Liver (tissue), 9 donors: ENCODE results near the gene OTOF. TPM values are rescaled to one million over a fixed set of nuclear protein-coding genes. Genes with fewer than 3 reads are reported as not detected.

Experiments used
- DNase-seq: peaks from one replicate; pipeline ENCODE4 v3.0.0-alpha.2; 2017; ENCODE audit warnings: low spot score
- H3K27ac ChIP-seq, 2 donors: one replicate each; pipeline ENCODE4 v1.7.0; 2013; ENCODE audit warnings: inconsistent platforms in 2 of 2, low read length in 2 of 2, control low read depth in 1 of 2, low read depth in 1 of 2, mild to moderate bottlenecking in 1 of 2
- H3K27me3 ChIP-seq, 4 donors: one replicate each; pipeline versions ENCODE4 v1.6.1 to v1.7.0; 2013; ENCODE audit warnings: low read length in 3 of 4, inconsistent platforms in 1 of 4, mild to moderate bottlenecking in 1 of 4, moderate library complexity in 1 of 4; ENCODE audit not compliant: control insufficient read depth in 4 of 4, insufficient read depth in 4 of 4
- H3K36me3 ChIP-seq, 4 donors: one replicate each; pipeline versions ENCODE4 v1.6.1 to v1.7.0; 2013; ENCODE audit warnings: low read length in 3 of 4, mild to moderate bottlenecking in 3 of 4, low read depth in 1 of 4, moderate library complexity in 1 of 4; ENCODE audit not compliant: control insufficient read depth in 4 of 4, insufficient read depth in 3 of 4
- H3K4me1 ChIP-seq, 4 donors: one replicate each; pipeline versions ENCODE4 v1.6.1 to v1.7.0; 2013; ENCODE audit warnings: low read length in 3 of 4, mild to moderate bottlenecking in 3 of 4, moderate library complexity in 1 of 4; ENCODE audit not compliant: control insufficient read depth in 4 of 4, insufficient read depth in 4 of 4
- H3K4me3 ChIP-seq, 3 donors: one replicate each; pipeline versions ENCODE4 v1.6.1 to v1.7.0; 2013; ENCODE audit warnings: low read length in 3 of 3, control low read depth in 1 of 3, low read depth in 1 of 3, mild to moderate bottlenecking in 1 of 3
- H3K9ac ChIP-seq, 2 donors: one replicate each; pipeline ENCODE4 v1.7.0; 2013; ENCODE audit warnings: low read length in 2 of 2, mild to moderate bottlenecking in 2 of 2, moderate library complexity in 2 of 2, control low read depth in 1 of 2, low read depth in 1 of 2
- H3K9me3 ChIP-seq, 4 donors: one replicate each; pipeline versions ENCODE4 v1.6.1 to v1.7.0; 2013; ENCODE audit warnings: low read length in 3 of 4; ENCODE audit not compliant: control insufficient read depth in 4 of 4
- ATF3 ChIP-seq: IDR thresholded peaks from 2 replicates; pipeline ENCODE4 v1.6.1; 2016; ENCODE audit warnings: antibody characterized with exemption
- CTCF ChIP-seq: fragments of 150-350 bp; IDR thresholded peaks from 2 replicates; pipeline ENCODE4 v1.5.1; 2017; ENCODE audit warnings: improper control_type of control experiment, low read depth, low read length; ENCODE audit not compliant: missing input control
- EGR1 ChIP-seq, 2 donors: IDR thresholded peaks; 2 replicates each; pipeline ENCODE4 v1.6.1; 2016 to 2018; ENCODE audit warnings: antibody characterized with exemption in 2 of 2, low read depth in 2 of 2
- FOXA1 ChIP-seq: IDR thresholded peaks from 2 replicates; pipeline ENCODE4 v1.6.1; 2016; ENCODE audit warnings: antibody characterized with exemption
- FOXA2 ChIP-seq: IDR thresholded peaks from 2 replicates; pipeline ENCODE4 v1.6.1; 2016; ENCODE audit warnings: antibody characterized with exemption
- GABPA ChIP-seq, 2 donors: IDR thresholded peaks in 1 of 2; conservative IDR thresholded peaks in 1 of 2; 2 replicates each; pipeline ENCODE4 v1.6.1; 2016; ENCODE audit warnings: antibody characterized with exemption in 2 of 2, mild to moderate bottlenecking in 1 of 2, moderate library complexity in 1 of 2
- HNF4A ChIP-seq, 2 donors: conservative IDR thresholded peaks; 2 replicates each; pipeline ENCODE4 v1.6.1; 2016; ENCODE audit warnings: antibody characterized with exemption in 2 of 2, mild to moderate bottlenecking in 2 of 2
- HNF4G ChIP-seq: IDR thresholded peaks from 2 replicates; pipeline ENCODE4 v1.6.1; 2016; ENCODE audit warnings: antibody characterized with exemption
- JUND ChIP-seq, 2 donors: IDR thresholded peaks; 2 replicates each; pipeline ENCODE4 v1.6.1; 2016; ENCODE audit warnings: antibody characterized with exemption in 2 of 2
- NR2F2 ChIP-seq: IDR thresholded peaks from 2 replicates; pipeline ENCODE4 v1.6.1; 2016; ENCODE audit warnings: antibody characterized with exemption
- RAD21 ChIP-seq, 2 donors: IDR thresholded peaks; 2 replicates each; pipeline ENCODE4 v1.6.1; 2016; ENCODE audit warnings: antibody characterized with exemption in 2 of 2, mild to moderate bottlenecking in 2 of 2
- RXRA ChIP-seq, 2 donors: IDR thresholded peaks; 2 replicates each; pipeline ENCODE4 v1.6.1; 2017 to 2018; ENCODE audit warnings: antibody characterized with exemption in 2 of 2, mild to moderate bottlenecking in 1 of 2
- SP1 ChIP-seq: IDR thresholded peaks from 2 replicates; pipeline ENCODE4 v1.6.1; 2018; ENCODE audit warnings: antibody characterized with exemption, mild to moderate bottlenecking
- TAF1 ChIP-seq: conservative IDR thresholded peaks from 2 replicates; pipeline ENCODE4 v1.6.1; 2016; ENCODE audit warnings: antibody characterized with exemption, mild to moderate bottlenecking
- ZBTB33 ChIP-seq: IDR thresholded peaks from 2 replicates; pipeline ENCODE4 v1.6.1; 2016; ENCODE audit warnings: antibody characterized with exemption
- WGBS: extraction: QIAGEN DNeasy Blood & Tissue Kit; methylation state at CpG from one replicate; pipeline ENCODE4 v1.1.7; 2013; 5-methylcytosine and 5-hydroxymethylcytosine counted together
- polyA plus RNA-seq, 2 donors: library from polyadenylated mRNA; stranded (reverse) in 1 of 2; unstranded in 1 of 2; fragments of 200-250 nt in 1 of 2; fragments of >200 nt in 1 of 2; fragmentation: Nextera tagmentation in 1 of 2; extraction: Ambion mirVana in 1 of 2; gene quantifications; one replicate each; pipeline versions ENCODE4 v1.2.1 to v1.2.3, GENCODE V29; 2013 to 2015
- total RNA-seq, 2 donors: library from RNA; depleted of rRNA; stranded (reverse); fragments of >200 nt; gene quantifications; one replicate each; pipeline ENCODE4 v1.2.3, GENCODE V29; 2014
- donor health status: healthy.
- donor health status: healthy.
- donor health status: healthy.
- donor health status: healthy.
- donor health status: healthy.

The OTOF gene
- total and polyA plus RNA-seq, 4 donors = 0.06 to 0.28 (median 0.07) TPM; not detected in 1

GRCh38 chr2:26506279-26506678, 28.4 kb upstream of the OTOF start:
- WGBS = 81% methylated on average over 4 of the region's 4 CpGs
- Histone ChIP-seq H3K27me3 (no peaks in the 10 kb centered on the region), H3K36me3 (no peaks in the 10 kb centered on the region), H3K27ac (no peak overlapping the region), H3K9me3 (no peaks in the 10 kb centered on the region), H3K4me1 (peaks cover 0 to 8% (median 5%) of the 10 kb centered on the region in 4 donors), H3K4me3 (no peak overlapping the region), H3K9ac (no peak overlapping the region)
- TF ChIP-seq RXRA (IDR thresholded peaks at IDR 0.05) (no peak), SP1 (no peak), HNF4A (conservative IDR thresholded peaks at IDR 0.05) (no peak), TAF1 (no peak), FOXA1 (no peak), EGR1 (IDR thresholded peaks at IDR 0.05; ENCODE audit: low read depth in 2 of 2) (no peak), CTCF (no peak), NR2F2 (no peak), ATF3 (no peak), GABPA (IDR thresholded peaks at IDR 0.05 in 1 of 2, conservative IDR thresholded peaks at IDR 0.05 in 1 of 2) (no peak), RAD21 (IDR thresholded peaks at IDR 0.05) (no peak), HNF4G (no peak), ZBTB33 (no peak), FOXA2 (no peak), JUND (IDR thresholded peaks at IDR 0.05) (no peak)
- DNase-seq = no peak

- no peaks in the 10 kb centered on the region for H3K9me3 ChIP-seq
- DNase-seq = no peak
- H3K27me3 ChIP-seq = no peaks in the 10 kb centered on the region
- WGBS = 52% methylated on average over 13 of the region's 13 CpGs
- no peak overlapping the region for H3K4me3 ChIP-seq
- peaks cover 0 to 8% (median 5%) of the 10 kb centered on the region in 4 donors for H3K4me1 ChIP-seq
- TF ChIP-seq HNF4G (no peak), ATF3 (no peak), RAD21 (IDR thresholded peaks at IDR 0.05) (no peak)
- H3K36me3 ChIP-seq = no peaks in the 10 kb centered on the region
- no peak overlapping the region for H3K9ac ChIP-seq
- no peak overlapping the region for H3K27ac ChIP-seq
Observed at GRCh38 chr2:26504002-26504401, 26.1 kb upstream of the OTOF start.
